ENCODE results near the gene FAIM2. TPM values are rescaled to one million over a fixed set of nuclear protein-coding genes. Genes with fewer than 3 reads are reported as not detected.

Gene FAIM2
- total and polyA plus RNA-seq, 2 donors (not counting 3 experiments of a cell fraction or from before 2014, with no cell fraction given), result 0.01 TPM; not detected in 1

DNA sequence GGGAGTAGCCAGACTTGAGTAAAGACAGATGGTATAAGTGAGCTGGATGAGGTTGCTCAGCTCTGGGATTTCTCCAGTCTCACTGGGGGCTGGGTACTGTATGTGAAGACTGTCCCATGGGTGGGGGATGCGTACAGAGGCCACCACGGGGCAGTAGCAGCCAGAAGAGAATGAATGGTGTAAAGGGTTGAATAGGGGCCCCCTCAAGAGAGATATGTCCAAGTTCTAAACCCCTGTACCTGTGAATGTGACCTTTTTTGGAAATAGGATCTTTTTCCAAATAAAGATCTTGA is 39.0 kb downstream of the FAIM2 start:
- Histone ChIP-seq H3K27me3 (ENCODE audit: control insufficient read depth in 2 of 2, insufficient read depth in 2 of 2, low read length in 2 of 2) (peaks cover 2 to 7% of the 10 kb centered on the region in 2 experiments), H3K27ac (ENCODE audit: insufficient read depth, low read depth, low read length) (no peak overlapping the region), H3K9me3 (replicated peaks; ENCODE audit: control insufficient read depth, insufficient read depth, low read length) (no peaks in the 10 kb centered on the region), H2AFZ (ENCODE audit: low read depth, low read length) (no peak overlapping the region), H4K20me1 (replicated peaks; ENCODE audit: control insufficient read depth, extremely low read depth, insufficient read depth, low read length) (no peaks in the 10 kb centered on the region), H3K9me1 (replicated peaks; ENCODE audit: control insufficient read depth, extremely low read depth, insufficient read depth, low read length) (no peaks in the 10 kb centered on the region), H3K9ac (replicated peaks; ENCODE audit: extremely low read depth, insufficient read depth, low read length) (no peak overlapping the region), H3K36me3 (ENCODE audit: control insufficient read depth in 2 of 2, extremely low read depth in 1 of 2, insufficient read depth in 2 of 2, low read length in 2 of 2) (no peaks in the 10 kb centered on the region), H3K4me3 (replicated peaks in 1 of 3; ENCODE audit: insufficient read depth in 1 of 3, low read depth in 1 of 3, low read length in 3 of 3) (no peak overlapping the region), H3K4me2 (ENCODE audit: insufficient read depth, low read length) (no peak overlapping the region), H3K79me2 (ENCODE audit: control insufficient read depth, insufficient read depth, low read length) (no peaks in the 10 kb centered on the region), H3K4me1 (ENCODE audit: control insufficient read depth, extremely low read depth, insufficient read depth, low read length) (peaks cover 20% of the 10 kb centered on the region)
- intact Hi-C loops (cut with micrococcal nuclease) (loop anchor here (5.0 kb wide), 1 partner anchor 173 kb away; no protein-coding TSS in a partner anchor), dilution Hi-C loops (cut with MboI; ENCODE audit: extremely low pct_ligation_motif_present, low sequenced_read_pairs) (no loop called here)
- no peak for FAIRE-seq
- no TSS peak for BruUV-seq (replicated peaks)
- CTCF ChIA-PET, result interaction anchor here (0.6 to 7.9 kb wide), 9 partner anchors 81 to 210 kb away, joined by 3 to 183 read pairs (median 9); no protein-coding TSS in a partner anchor
- POLR2A ChIA-PET, result no interaction called here
- no peak for DNase-seq (ENCODE audit: low read depth, low spot score)
- TF ChIP-seq, protein P1, sequence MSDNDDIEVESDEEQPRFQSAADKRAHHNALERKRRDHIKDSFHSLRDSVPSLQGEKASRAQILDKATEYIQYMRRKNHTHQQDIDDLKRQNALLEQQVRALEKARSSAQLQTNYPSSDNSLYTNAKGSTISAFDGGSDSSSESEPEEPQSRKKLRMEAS (IDR thresholded peaks at IDR 0.05; ENCODE audit: insufficient read depth, insufficient read length), result no peak
- TF ChIP-seq POLR2AphosphoS5 (IDR thresholded peaks at IDR 0.05; ENCODE audit: insufficient read depth, low read depth, low read length) (no peak), MYC (IDR thresholded peaks at IDR 0.05; ENCODE audit: low read depth, low read length) (no peak), FOS (IDR thresholded peaks at IDR 0.05; ENCODE audit: borderline replicate concordance, insufficient read depth, low read length) (no peak), JUN (IDR thresholded peaks at IDR 0.05; ENCODE audit: borderline replicate concordance, insufficient read depth, insufficient read length, low read depth) (no peak), GATA2 (IDR thresholded peaks at IDR 0.05; ENCODE audit: insufficient read depth, insufficient read length, low read depth, low read length) (no peak), EZH2 (IDR thresholded peaks at IDR 0.05; ENCODE audit: borderline replicate concordance, low read depth, low read length, severe bottlenecking) (no peak), POLR2A (IDR thresholded peaks at IDR 0.05; ENCODE audit: low read depth, low read length) (no peak)
- TF ChIP-seq, protein P2, sequence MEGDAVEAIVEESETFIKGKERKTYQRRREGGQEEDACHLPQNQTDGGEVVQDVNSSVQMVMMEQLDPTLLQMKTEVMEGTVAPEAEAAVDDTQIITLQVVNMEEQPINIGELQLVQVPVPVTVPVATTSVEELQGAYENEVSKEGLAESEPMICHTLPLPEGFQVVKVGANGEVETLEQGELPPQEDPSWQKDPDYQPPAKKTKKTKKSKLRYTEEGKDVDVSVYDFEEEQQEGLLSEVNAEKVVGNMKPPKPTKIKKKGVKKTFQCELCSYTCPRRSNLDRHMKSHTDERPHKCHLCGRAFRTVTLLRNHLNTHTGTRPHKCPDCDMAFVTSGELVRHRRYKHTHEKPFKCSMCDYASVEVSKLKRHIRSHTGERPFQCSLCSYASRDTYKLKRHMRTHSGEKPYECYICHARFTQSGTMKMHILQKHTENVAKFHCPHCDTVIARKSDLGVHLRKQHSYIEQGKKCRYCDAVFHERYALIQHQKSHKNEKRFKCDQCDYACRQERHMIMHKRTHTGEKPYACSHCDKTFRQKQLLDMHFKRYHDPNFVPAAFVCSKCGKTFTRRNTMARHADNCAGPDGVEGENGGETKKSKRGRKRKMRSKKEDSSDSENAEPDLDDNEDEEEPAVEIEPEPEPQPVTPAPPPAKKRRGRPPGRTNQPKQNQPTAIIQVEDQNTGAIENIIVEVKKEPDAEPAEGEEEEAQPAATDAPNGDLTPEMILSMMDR (IDR thresholded peaks at IDR 0.05; ENCODE audit: extremely low read depth in 1 of 2, insufficient read depth in 1 of 2, low read depth in 1 of 2, low read length in 2 of 2), result no peak
